GM23338 (cell line): ENCODE results near the gene WNT10A. TPM values are rescaled to one million over a fixed set of nuclear protein-coding genes. Genes with fewer than 3 reads are reported as not detected.

Source experiments
- EZH2 ChIP-seq: fragments of 200-600 bp; sonication (generic); IDR thresholded peaks from one replicate; pipeline ENCODE4 v1.8.0; 2017; ENCODE audit warnings: antibody characterized with exemption, mild to moderate bottlenecking, low read depth; ENCODE audit not compliant: unreplicated experiment
- JUNB ChIP-seq: IDR thresholded peaks from one replicate; pipeline ENCODE4 v1.6.1; 2016; ENCODE audit warnings: antibody characterized with exemption; ENCODE audit not compliant: unreplicated experiment
- NANOG ChIP-seq: IDR thresholded peaks from 2 replicates; pipeline ENCODE4 v1.6.1; 2016; ENCODE audit warnings: antibody characterized with exemption, borderline replicate concordance
- ZNF114 ChIP-seq: fragments of 250-450 bp; sonication (Bioruptor Pico); IDR thresholded peaks from 2 replicates; pipeline ENCODE4 v1.5.0; 2020; ENCODE audit warnings: mild to moderate bottlenecking, moderate library complexity
- polyA plus RNA-seq: library from polyadenylated mRNA; unstranded; fragments of >200 nt; fragmentation: Nextera tagmentation; extraction: Ambion mirVana; gene quantifications from 2 replicates; pipeline ENCODE4 v1.2.1, GENCODE V29; 2016
- total RNA-seq: library from RNA; depleted of rRNA; stranded (reverse); fragments of >200 nt; shearing (Covaris generic); gene quantifications from 2 replicates; pipeline ENCODE4 v1.2.3, GENCODE V29; 2014
- TF ChIP-seq, protein P1 (sequence below): fragments of 250-450 bp; sonication (Bioruptor Pico); IDR thresholded peaks from 2 replicates; pipeline ENCODE4 v1.5.0; 2020; ENCODE audit warnings: mild to moderate bottlenecking, moderate library complexity
- TF ChIP-seq, protein P2 (sequence below), 2 experiments: fragments of 200-600 bp in 1 of 2; sonication (generic) in 1 of 2; conservative IDR thresholded peaks; 2 replicates each; pipeline versions ENCODE4 v1.5.1 to v1.6.1; 2016 to 2017; ENCODE audit warnings: antibody characterized with exemption in 2 of 2, low read depth in 2 of 2, mild to moderate bottlenecking in 2 of 2, moderate library complexity in 1 of 2
- TF ChIP-seq, protein P3 (sequence below): IDR thresholded peaks from 2 replicates; pipeline ENCODE4 v1.6.1; 2016; ENCODE audit warnings: antibody characterized with exemption

WNT10A gene
- total and polyA plus RNA-seq, 2 experiments from 2014 or later, result not detected

DNA sequence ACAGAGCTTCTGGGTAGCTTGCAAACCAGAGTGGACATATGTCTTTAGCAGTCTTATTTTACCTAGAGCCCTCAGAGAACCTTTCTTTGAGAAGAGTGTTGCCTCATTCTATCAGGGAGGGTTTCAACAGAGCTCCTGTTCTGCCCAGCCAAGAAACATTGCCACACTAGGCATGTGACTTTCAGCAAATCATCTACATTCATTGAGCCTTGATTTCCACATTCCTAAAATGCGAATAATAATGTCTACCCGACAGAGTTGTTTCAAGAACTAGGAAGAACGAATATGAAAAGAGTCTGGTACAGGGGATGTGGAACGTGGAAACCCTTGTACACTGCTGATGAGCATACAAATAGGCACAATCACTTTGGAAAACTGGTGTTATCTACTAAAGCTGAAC is 41.2 kb upstream of the WNT10A start (continued):
- TF ChIP-seq, protein P1, sequence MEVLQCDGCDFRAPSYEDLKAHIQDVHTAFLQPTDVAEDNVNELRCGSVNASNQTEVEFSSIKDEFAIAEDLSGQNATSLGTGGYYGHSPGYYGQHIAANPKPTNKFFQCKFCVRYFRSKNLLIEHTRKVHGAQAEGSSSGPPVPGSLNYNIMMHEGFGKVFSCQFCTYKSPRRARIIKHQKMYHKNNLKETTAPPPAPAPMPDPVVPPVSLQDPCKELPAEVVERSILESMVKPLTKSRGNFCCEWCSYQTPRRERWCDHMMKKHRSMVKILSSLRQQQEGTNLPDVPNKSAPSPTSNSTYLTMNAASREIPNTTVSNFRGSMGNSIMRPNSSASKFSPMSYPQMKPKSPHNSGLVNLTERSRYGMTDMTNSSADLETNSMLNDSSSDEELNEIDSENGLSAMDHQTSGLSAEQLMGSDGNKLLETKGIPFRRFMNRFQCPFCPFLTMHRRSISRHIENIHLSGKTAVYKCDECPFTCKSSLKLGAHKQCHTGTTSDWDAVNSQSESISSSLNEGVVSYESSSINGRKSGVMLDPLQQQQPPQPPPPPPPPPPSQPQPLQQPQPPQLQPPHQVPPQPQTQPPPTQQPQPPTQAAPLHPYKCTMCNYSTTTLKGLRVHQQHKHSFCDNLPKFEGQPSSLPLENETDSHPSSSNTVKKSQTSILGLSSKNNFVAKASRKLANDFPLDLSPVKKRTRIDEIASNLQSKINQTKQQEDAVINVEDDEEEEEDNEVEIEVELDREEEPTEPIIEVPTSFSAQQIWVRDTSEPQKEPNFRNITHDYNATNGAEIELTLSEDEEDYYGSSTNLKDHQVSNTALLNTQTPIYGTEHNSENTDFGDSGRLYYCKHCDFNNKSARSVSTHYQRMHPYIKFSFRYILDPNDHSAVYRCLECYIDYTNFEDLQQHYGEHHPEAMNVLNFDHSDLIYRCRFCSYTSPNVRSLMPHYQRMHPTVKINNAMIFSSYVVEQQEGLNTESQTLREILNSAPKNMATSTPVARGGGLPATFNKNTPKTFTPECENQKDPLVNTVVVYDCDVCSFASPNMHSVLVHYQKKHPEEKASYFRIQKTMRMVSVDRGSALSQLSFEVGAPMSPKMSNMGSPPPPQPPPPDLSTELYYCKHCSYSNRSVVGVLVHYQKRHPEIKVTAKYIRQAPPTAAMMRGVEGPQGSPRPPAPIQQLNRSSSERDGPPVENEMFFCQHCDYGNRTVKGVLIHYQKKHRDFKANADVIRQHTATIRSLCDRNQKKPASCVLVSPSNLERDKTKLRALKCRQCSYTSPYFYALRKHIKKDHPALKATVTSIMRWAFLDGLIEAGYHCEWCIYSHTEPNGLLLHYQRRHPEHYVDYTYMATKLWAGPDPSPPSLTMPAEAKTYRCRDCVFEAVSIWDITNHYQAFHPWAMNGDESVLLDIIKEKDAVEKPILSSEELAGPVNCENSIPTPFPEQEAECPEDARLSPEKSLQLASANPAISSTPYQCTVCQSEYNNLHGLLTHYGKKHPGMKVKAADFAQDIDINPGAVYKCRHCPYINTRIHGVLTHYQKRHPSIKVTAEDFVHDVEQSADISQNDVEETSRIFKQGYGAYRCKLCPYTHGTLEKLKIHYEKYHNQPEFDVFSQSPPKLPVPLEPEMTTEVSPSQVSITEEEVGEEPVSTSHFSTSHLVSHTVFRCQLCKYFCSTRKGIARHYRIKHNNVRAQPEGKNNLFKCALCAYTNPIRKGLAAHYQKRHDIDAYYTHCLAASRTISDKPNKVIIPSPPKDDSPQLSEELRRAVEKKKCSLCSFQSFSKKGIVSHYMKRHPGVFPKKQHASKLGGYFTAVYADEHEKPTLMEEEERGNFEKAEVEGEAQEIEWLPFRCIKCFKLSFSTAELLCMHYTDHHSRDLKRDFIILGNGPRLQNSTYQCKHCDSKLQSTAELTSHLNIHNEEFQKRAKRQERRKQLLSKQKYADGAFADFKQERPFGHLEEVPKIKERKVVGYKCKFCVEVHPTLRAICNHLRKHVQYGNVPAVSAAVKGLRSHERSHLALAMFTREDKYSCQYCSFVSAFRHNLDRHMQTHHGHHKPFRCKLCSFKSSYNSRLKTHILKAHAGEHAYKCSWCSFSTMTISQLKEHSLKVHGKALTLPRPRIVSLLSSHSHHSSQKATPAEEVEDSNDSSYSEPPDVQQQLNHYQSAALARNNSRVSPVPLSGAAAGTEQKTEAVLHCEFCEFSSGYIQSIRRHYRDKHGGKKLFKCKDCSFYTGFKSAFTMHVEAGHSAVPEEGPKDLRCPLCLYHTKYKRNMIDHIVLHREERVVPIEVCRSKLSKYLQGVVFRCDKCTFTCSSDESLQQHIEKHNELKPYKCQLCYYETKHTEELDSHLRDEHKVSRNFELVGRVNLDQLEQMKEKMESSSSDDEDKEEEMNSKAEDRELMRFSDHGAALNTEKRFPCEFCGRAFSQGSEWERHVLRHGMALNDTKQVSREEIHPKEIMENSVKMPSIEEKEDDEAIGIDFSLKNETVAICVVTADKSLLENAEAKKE (CRISPR knock-in tag), result no peak
- TF ChIP-seq, protein P2, sequence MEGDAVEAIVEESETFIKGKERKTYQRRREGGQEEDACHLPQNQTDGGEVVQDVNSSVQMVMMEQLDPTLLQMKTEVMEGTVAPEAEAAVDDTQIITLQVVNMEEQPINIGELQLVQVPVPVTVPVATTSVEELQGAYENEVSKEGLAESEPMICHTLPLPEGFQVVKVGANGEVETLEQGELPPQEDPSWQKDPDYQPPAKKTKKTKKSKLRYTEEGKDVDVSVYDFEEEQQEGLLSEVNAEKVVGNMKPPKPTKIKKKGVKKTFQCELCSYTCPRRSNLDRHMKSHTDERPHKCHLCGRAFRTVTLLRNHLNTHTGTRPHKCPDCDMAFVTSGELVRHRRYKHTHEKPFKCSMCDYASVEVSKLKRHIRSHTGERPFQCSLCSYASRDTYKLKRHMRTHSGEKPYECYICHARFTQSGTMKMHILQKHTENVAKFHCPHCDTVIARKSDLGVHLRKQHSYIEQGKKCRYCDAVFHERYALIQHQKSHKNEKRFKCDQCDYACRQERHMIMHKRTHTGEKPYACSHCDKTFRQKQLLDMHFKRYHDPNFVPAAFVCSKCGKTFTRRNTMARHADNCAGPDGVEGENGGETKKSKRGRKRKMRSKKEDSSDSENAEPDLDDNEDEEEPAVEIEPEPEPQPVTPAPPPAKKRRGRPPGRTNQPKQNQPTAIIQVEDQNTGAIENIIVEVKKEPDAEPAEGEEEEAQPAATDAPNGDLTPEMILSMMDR (conservative IDR thresholded peaks at IDR 0.05; ENCODE audit: low read depth in 2 of 2), result no peak
- no peak for TF ChIP-seq ZNF114
- TF ChIP-seq, protein P3, sequence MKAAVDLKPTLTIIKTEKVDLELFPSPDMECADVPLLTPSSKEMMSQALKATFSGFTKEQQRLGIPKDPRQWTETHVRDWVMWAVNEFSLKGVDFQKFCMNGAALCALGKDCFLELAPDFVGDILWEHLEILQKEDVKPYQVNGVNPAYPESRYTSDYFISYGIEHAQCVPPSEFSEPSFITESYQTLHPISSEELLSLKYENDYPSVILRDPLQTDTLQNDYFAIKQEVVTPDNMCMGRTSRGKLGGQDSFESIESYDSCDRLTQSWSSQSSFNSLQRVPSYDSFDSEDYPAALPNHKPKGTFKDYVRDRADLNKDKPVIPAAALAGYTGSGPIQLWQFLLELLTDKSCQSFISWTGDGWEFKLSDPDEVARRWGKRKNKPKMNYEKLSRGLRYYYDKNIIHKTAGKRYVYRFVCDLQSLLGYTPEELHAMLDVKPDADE, result no peak
- TF ChIP-seq JUNB, result no peak
- no peak for TF ChIP-seq NANOG
- TF ChIP-seq EZH2, result no peak
